Head of caudate nucleus (tissue), 42 donors: ENCODE measurements around the gene XIRP1.

ENCODE experiments used
- DNase-seq, 42 donors: peaks; one replicate each; pipeline versions ENCODE4 v3.0.0 to v3.0.0-alpha.2; 2020 to 2021; ENCODE audit warnings: mixed read lengths in 7 of 42
- intact Hi-C: fragments of 100-400 bp; cut with DNase I; formaldehyde crosslinking; loops from one replicate; pipeline ENCODE4 v1.15.0; 2022

XIRP1 gene

GRCh38 chr3:39137991-39138803 is 54.2 kb downstream of the XIRP1 start:
- intact Hi-C loops: no loop called here
- DNase-seq: peak in 1 of 42 donors; percentile 10

DNA sequence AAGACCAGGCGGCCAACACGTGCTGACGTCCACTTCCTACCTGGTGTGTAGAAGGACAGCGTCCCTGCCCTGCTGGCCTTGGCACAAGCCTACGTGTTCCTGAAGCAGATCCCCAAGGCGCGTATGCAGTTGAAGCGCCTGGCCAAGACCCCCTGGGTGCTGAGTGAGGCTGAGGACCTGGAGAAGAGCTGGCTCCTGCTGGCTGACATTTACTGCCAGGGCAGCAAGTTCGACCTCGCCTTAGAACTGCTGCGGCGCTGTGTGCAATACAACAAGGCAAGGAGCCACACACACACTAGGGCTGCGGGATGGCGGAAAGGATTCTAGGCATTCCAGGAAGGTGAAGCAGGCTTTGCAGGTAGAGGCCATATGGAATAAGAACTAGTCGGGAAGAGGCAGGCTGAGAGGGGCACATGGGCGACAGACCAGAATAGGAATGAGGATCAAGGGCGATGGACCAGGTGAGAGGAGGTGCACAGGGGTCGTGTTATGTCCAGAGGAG is 54.9 kb downstream of the XIRP1 start:
- intact Hi-C loops: no loop called here
- DNase-seq: no peak

- intact Hi-C loops: no loop called here
- DNase-seq: no peak
Observed at GRCh38 chr3:39136533-39137434, 55.6 kb downstream of the XIRP1 start.

DNA sequence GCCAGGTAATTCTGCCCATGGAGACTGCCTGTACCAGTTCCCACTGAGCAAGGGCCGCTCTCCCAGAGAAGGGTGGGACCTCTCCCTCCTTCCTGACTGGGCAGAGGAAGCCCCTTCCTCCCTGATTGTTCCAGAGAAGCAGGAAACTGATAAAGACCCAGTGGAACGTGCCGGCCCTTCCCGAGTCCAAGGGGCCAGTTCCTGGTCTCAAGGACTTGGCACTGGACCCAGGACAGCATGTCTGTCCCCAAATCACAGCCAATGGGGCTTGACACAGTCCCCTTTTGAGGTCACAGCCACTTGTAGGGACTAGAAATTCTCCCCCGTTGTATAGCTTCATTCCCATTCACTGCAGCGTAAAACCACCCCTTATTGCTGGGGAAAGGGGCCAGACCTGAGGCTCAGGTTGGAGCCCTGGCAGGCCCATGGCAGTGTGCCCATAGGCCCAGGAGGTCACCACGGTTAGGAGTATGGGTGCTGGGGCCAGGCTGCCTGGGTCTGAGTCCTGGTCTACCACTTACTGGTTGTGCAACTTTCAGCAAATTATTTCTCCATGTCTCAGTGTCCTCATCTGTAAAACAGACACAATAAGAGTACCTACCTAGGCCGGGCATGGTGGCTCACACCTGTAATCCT is 57.1 kb downstream of the XIRP1 start:
- intact Hi-C loops: no loop called here
- DNase-seq: no peak

- peak in 1 of 42 donors; percentile 2 for DNase-seq
- intact Hi-C loops: no loop called here
Observed at GRCh38 chr3:39134305-39134704, 58.1 kb downstream of the XIRP1 start.

DNA sequence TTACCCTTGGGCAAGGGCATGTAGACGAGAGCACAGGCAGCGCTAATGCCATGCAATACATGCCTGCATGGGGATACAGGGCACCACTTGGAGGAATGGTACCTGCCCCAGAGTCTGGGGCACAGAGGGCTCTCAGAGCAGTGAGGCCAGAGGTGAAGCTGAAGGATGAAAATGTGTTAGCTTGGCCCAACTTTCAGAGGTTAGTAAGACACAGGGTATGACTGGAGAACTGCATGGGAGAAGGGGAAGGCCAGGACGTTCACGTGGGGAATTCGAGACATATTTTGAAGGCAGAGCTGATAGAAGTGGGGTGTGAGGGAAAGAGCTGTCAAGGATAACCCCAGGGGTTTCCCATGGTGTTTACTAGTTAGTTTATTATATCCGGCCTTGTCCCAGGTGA is 58.6 kb downstream of the XIRP1 start:
- DNase-seq: peak in 1 of 42 donors; percentile 7
- intact Hi-C loops: no loop called here
